WTC11 (cell line): ENCODE measurements around the gene SLC12A8. TPM values are rescaled to one million over a fixed set of nuclear protein-coding genes. Genes with fewer than 3 reads are reported as not detected.

Experiments
- ATAC-seq: fragments of 200-7000 bp; cut with Tn5 transposase; 2 replicates; pipeline ENCODE4 v1.10.0; 2021; ENCODE audit warnings: mild to moderate bottlenecking, moderate library complexity
- CTCF ChIA-PET: fragments of 300-600 bp; sonication (Branson Sonifier 250); formaldehyde crosslinking; loops from one replicate; lab custom pipeline; 2021; ENCODE audit warnings: antibody characterized with exemption; lab: Charles Lee
- POLR2A ChIA-PET: fragments of 350-600 bp; sonication (Branson Sonifier 250); formaldehyde crosslinking; loops from one replicate; lab custom pipeline; 2021; ENCODE audit warnings: antibody characterized with exemption; lab: Charles Lee
- DNase-seq: peaks from one replicate; pipeline ENCODE4 v3.0.0; 2021; ENCODE audit warnings: low spot score
- H3K27ac Mint-ChIP-seq: 2 replicates; pipeline ENCODE4 v1.8.0; 2021; ENCODE audit warnings: mixed read lengths
- H3K27me3 Mint-ChIP-seq: 2 replicates; pipeline ENCODE4 v1.8.0; 2021; ENCODE audit warnings: low read depth, mild to moderate bottlenecking, moderate library complexity, mixed read lengths
- H3K36me3 Mint-ChIP-seq: 2 replicates; pipeline ENCODE4 v1.8.0; 2021; ENCODE audit warnings: mixed read lengths
- H3K4me1 Mint-ChIP-seq: 2 replicates; pipeline ENCODE4 v1.8.0; 2022; ENCODE audit warnings: mixed read lengths
- H3K4me3 Mint-ChIP-seq: 2 replicates; pipeline ENCODE4 v1.8.0; 2021; ENCODE audit warnings: mild to moderate bottlenecking, moderate library complexity, mixed read lengths
- H3K9me3 Mint-ChIP-seq: 2 replicates; pipeline ENCODE4 v1.8.0; 2021; ENCODE audit warnings: mixed read lengths
- ATF1 ChIP-seq: sonication (generic); formaldehyde crosslinking; IDR thresholded peaks from 2 replicates; pipeline ENCODE4 v1.8.1; 2023; ENCODE audit warnings: mild to moderate bottlenecking, moderate library complexity, missing genetic modification reagents
- CDX4 ChIP-seq: fragments of 250-450 bp; sonication (Bioruptor Pico); IDR thresholded peaks from 2 replicates; pipeline ENCODE4 v1.9.0; 2021; ENCODE audit warnings: moderate library complexity, mild to moderate bottlenecking, inconsistent platforms, borderline replicate concordance
- CREB1 ChIP-seq: sonication (generic); formaldehyde crosslinking; IDR thresholded peaks from 2 replicates; pipeline ENCODE4 v1.8.0; 2023; ENCODE audit warnings: mild to moderate bottlenecking, missing genetic modification reagents
- CTCF ChIP-seq: fragments of 200-600 bp; IDR thresholded peaks from 2 replicates; pipeline ENCODE4 v1.8.0; 2022; ENCODE audit warnings: antibody characterized with exemption
- ESRRA ChIP-seq: sonication (generic); formaldehyde crosslinking; IDR thresholded peaks from 2 replicates; pipeline ENCODE4 v1.8.1; 2022; ENCODE audit warnings: mild to moderate bottlenecking, missing genetic modification reagents, borderline replicate concordance
- ETV6 ChIP-seq: sonication (generic); formaldehyde crosslinking; IDR thresholded peaks from 2 replicates; pipeline ENCODE4 v1.8.1; 2022; ENCODE audit warnings: mild to moderate bottlenecking, missing genetic modification reagents
- HMGXB4 ChIP-seq: sonication (generic); formaldehyde crosslinking; IDR thresholded peaks from 2 replicates; pipeline ENCODE4 v1.8.1; 2023; ENCODE audit warnings: mild to moderate bottlenecking, moderate library complexity, missing genetic modification reagents
- JAZF1 ChIP-seq: fragments of 250-450 bp; sonication (Bioruptor Pico); IDR thresholded peaks from 2 replicates; pipeline ENCODE4 v1.9.0; 2021; ENCODE audit warnings: moderate library complexity, mild to moderate bottlenecking, inconsistent platforms
- JUN ChIP-seq: sonication (generic); formaldehyde crosslinking; IDR thresholded peaks from 2 replicates; pipeline ENCODE4 v1.8.0; 2023; ENCODE audit warnings: mild to moderate bottlenecking, missing genetic modification reagents
- MXD4 ChIP-seq: fragments of 250-450 bp; sonication (Bioruptor Pico); IDR thresholded peaks from 2 replicates; pipeline ENCODE4 v1.8.0; 2021; ENCODE audit warnings: mild to moderate bottlenecking, moderate library complexity, borderline replicate concordance
- SMAD4 ChIP-seq: sonication (generic); formaldehyde crosslinking; IDR thresholded peaks from 2 replicates; pipeline ENCODE4 v1.8.0; 2022; ENCODE audit warnings: mild to moderate bottlenecking, missing genetic modification reagents
- USF1 ChIP-seq: sonication (generic); formaldehyde crosslinking; IDR thresholded peaks from 2 replicates; pipeline ENCODE4 v1.8.0; 2022; ENCODE audit warnings: mild to moderate bottlenecking, missing genetic modification reagents
- ZNF232 ChIP-seq: sonication (generic); formaldehyde crosslinking; IDR thresholded peaks from 2 replicates; pipeline ENCODE4 v1.8.0; 2022; ENCODE audit warnings: mild to moderate bottlenecking, missing genetic modification reagents
- ZNF396 ChIP-seq: fragments of 250-450 bp; sonication (Bioruptor Pico); IDR thresholded peaks from 2 replicates; pipeline ENCODE4 v1.8.0; 2021; ENCODE audit warnings: mild to moderate bottlenecking, moderate library complexity, borderline replicate concordance
- ZNF423 ChIP-seq: fragments of 250-450 bp; sonication (Bioruptor Pico); IDR thresholded peaks from 2 replicates; pipeline ENCODE4 v2.1.2; 2022; ENCODE audit warnings: mild to moderate bottlenecking, moderate library complexity
- ZNF671 ChIP-seq: fragments of 250-450 bp; sonication (Bioruptor Pico); IDR thresholded peaks from 2 replicates; pipeline ENCODE4 v1.8.0; 2021; ENCODE audit warnings: mild to moderate bottlenecking
- ZSCAN18 ChIP-seq: fragments of 250-450 bp; sonication (Bioruptor Pico); IDR thresholded peaks from 2 replicates; pipeline ENCODE4 v2.1.2; 2022; ENCODE audit warnings: mild to moderate bottlenecking, moderate library complexity
- total RNA-seq: library from RNA; stranded (reverse); gene quantifications from 3 replicates; pipeline ENCODE4 v1.2.3, GENCODE V29; 2021
- TF ChIP-seq, protein P1 (sequence below): sonication (generic); formaldehyde crosslinking; conservative IDR thresholded peaks from 2 replicates; pipeline ENCODE4 v1.8.1; 2022; ENCODE audit warnings: mild to moderate bottlenecking, missing genetic modification reagents
- TF ChIP-seq, protein P2 (sequence below): sonication (generic); formaldehyde crosslinking; IDR thresholded peaks from 2 replicates; pipeline ENCODE4 v1.8.1; 2022; ENCODE audit warnings: missing genetic modification reagents, borderline replicate concordance

The SLC12A8 gene
- total RNA-seq, 1 experiment from 2014 or later, result 9.1 TPM

- TF ChIP-seq, protein P1, sequence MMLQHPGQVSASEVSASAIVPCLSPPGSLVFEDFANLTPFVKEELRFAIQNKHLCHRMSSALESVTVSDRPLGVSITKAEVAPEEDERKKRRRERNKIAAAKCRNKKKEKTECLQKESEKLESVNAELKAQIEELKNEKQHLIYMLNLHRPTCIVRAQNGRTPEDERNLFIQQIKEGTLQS (CRISPR knock-in tag), result no peak
These were observed 75.1 kb downstream of the SLC12A8 start (continued) for GRCh38 chr3:125137358-125138033.

GRCh38 chr3:125136966-125137357 lies 75.6 kb downstream of the SLC12A8 start:
- no peak for ATAC-seq
- Mint-ChIP-seq H3K27ac (no peak overlapping the region), H3K36me3 (no peaks in the 10 kb centered on the region), H3K4me3 (no peak overlapping the region), H3K9me3 (no peaks in the 10 kb centered on the region), H3K4me1 (peaks cover 10% of the 10 kb centered on the region), H3K27me3 (peaks cover 5% of the 10 kb centered on the region)
- POLR2A ChIA-PET, result interaction anchor here (1.3 kb wide), 1 partner anchor 16 kb away, joined by 3 read pairs; no protein-coding TSS in a partner anchor
- no peak for DNase-seq
- TF ChIP-seq ZNF232 (no peak), JAZF1 (no peak), JUN (no peak)
- CTCF ChIA-PET, result interaction anchor here (1.1 to 2.6 kb wide), 3 partner anchors 14 to 27 kb away, joined by 3 to 11 read pairs (median 4); no protein-coding TSS in a partner anchor

DNA sequence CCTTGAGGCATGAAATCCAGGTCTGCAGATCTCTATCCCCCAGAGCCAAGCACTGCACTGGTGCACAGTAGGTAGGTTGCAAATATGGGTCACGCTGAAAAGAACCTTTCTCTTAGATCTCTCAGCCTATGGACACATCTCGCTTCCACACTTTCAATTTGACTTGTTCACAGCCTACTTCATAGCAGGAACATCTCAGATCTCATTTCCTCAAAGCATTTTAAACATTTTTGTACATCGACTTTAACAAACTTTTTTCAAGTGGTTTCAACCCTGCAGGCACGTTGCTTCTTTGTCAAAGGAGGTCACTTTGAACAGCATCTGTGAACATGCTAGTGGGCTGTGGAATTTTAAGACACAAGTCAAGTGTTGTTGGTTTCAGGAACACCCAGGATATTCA lies 76.0 kb downstream of the SLC12A8 start:
- ChIA-PET CTCF (interaction anchor here (1.1 to 2.6 kb wide), 3 partner anchors 14 to 27 kb away, joined by 3 to 11 read pairs (median 4); no protein-coding TSS in a partner anchor), POLR2A (no interaction called here)
- Mint-ChIP-seq H3K36me3 (no peaks in the 10 kb centered on the region), H3K27ac (no peak overlapping the region), H3K9me3 (no peaks in the 10 kb centered on the region), H3K4me3 (no peak overlapping the region), H3K27me3 (peaks cover under 1% of the 10 kb centered on the region; the same call in 1 of the 2 replicates), H3K4me1 (peaks cover 9% of the 10 kb centered on the region; the same call in 1 of the 2 replicates)
- TF ChIP-seq ZNF671 (no peak), ZSCAN18 (no peak), SMAD4 (CRISPR knock-in tag) (no peak), ZNF396 (no peak), ATF1 (CRISPR knock-in tag) (no peak), MXD4 (CRISPR knock-in tag) (no peak), ETV6 (CRISPR knock-in tag) (no peak), HMGXB4 (CRISPR knock-in tag) (no peak), CREB1 (CRISPR knock-in tag) (no peak), CDX4 (CRISPR knock-in tag) (no peak), ESRRA (CRISPR knock-in tag) (no peak), CTCF (no peak), USF1 (CRISPR knock-in tag) (no peak), ZNF423 (CRISPR knock-in tag) (no peak)
- TF ChIP-seq, protein P1 (CRISPR knock-in tag), result no peak
- TF ChIP-seq, protein P2, sequence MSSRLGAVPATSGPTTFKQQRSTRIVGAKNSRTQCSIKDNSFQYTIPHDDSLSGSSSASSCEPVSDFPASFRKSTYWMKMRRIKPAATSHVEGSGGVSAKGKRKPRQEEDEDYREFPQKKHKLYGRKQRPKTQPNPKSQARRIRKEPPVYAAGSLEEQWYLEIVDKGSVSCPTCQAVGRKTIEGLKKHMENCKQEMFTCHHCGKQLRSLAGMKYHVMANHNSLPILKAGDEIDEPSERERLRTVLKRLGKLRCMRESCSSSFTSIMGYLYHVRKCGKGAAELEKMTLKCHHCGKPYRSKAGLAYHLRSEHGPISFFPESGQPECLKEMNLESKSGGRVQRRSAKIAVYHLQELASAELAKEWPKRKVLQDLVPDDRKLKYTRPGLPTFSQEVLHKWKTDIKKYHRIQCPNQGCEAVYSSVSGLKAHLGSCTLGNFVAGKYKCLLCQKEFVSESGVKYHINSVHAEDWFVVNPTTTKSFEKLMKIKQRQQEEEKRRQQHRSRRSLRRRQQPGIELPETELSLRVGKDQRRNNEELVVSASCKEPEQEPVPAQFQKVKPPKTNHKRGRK (CRISPR knock-in tag), result no peak
- DNase-seq, result no peak
- no peak for ATAC-seq
